ENCODE measurements around the gene PRPF19. TPM values are rescaled to one million over a fixed set of nuclear protein-coding genes. Genes with fewer than 3 reads are reported as not detected.
A peak's percentile ranks its signal among the peaks of the same experiment; 100 is the strongest.

Gene PRPF19
- total and polyA plus RNA-seq, 2 of the 13 experiments (the other 11 are each of a cell fraction or from before 2014, with no cell fraction given) = 27.4 to 91.1 TPM

GRCh38 chr11:60880643-60881282 lies 25.6 kb downstream of the PRPF19 start (continued):
- TF ChIP-seq ZC3H4 (CRISPR knock-in tag; IDR thresholded peaks at IDR 0.05; ENCODE audit: borderline replicate concordance) (no peak), MTA3 (CRISPR knock-in tag; IDR thresholded peaks at IDR 0.05) (no peak), ZNF746 (CRISPR knock-in tag; IDR thresholded peaks at IDR 0.05) (peak; percentile 85), ELK4 (CRISPR knock-in tag; IDR thresholded peaks at IDR 0.05; ENCODE audit: borderline replicate concordance) (no peak), SMAD9 (CRISPR knock-in tag; IDR thresholded peaks at IDR 0.05) (no peak), NAIF1 (CRISPR knock-in tag; IDR thresholded peaks at IDR 0.05; ENCODE audit: borderline replicate concordance) (no peak), KLF12 (CRISPR knock-in tag; IDR thresholded peaks at IDR 0.05; ENCODE audit: borderline replicate concordance) (no peak), ZNF17 (CRISPR knock-in tag; IDR thresholded peaks at IDR 0.05) (no peak), ZNF124 (CRISPR knock-in tag; IDR thresholded peaks at IDR 0.05) (0 out of 2 replicates have a peak, but pooled peaks have one; percentile 55), HMGA1 (CRISPR knock-in tag; conservative IDR thresholded peaks at IDR 0.05) (no peak), TEAD3 (CRISPR knock-in tag; optimal IDR thresholded peaks at IDR 0.05; ENCODE audit: borderline replicate concordance) (peak; percentile 92), GATA4 (IDR thresholded peaks at IDR 0.05; ENCODE audit: borderline replicate concordance, low read depth) (peak; percentile 85; the same call in 1 of the 2 replicates), ZBTB7A (CRISPR knock-in tag; IDR thresholded peaks at IDR 0.05) (peak; percentile 98), ETS1 (CRISPR knock-in tag; IDR thresholded peaks at IDR 0.05) (no peak), ZMYM4 (CRISPR knock-in tag; IDR thresholded peaks at IDR 0.05) (peak; percentile 87), SMARCE1 (IDR thresholded peaks at IDR 0.05; ENCODE audit: borderline replicate concordance) (no peak), HBP1 (CRISPR knock-in tag; IDR thresholded peaks at IDR 0.05; ENCODE audit: low read depth) (peak; percentile 96), ELF4 (CRISPR knock-in tag; IDR thresholded peaks at IDR 0.05; ENCODE audit: borderline replicate concordance) (0 out of 2 replicates have a peak, but pooled peaks have one; percentile 44), CHD2 (IDR thresholded peaks at IDR 0.05; ENCODE audit: low read depth, low read length) (no peak), GMEB2 (CRISPR knock-in tag; IDR thresholded peaks at IDR 0.05; ENCODE audit: low read depth) (no peak), E2F5 (CRISPR knock-in tag; conservative IDR thresholded peaks at IDR 0.05) (no peak), CBFB (CRISPR knock-in tag; IDR thresholded peaks at IDR 0.05) (peak; percentile 74; the same call in 1 of the 2 replicates), ZNF577 (CRISPR knock-in tag; IDR thresholded peaks at IDR 0.05; ENCODE audit: borderline replicate concordance, low read depth) (no peak), GLI4 (CRISPR knock-in tag; IDR thresholded peaks at IDR 0.05; ENCODE audit: borderline replicate concordance) (no peak), ZFX (CRISPR knock-in tag; IDR thresholded peaks at IDR 0.05; ENCODE audit: low read depth) (0 out of 2 replicates have a peak, but pooled peaks have one; percentile 36)

All from HepG2 (cell line).